HepG2 (cell line): ENCODE measurements around the gene PSMC4. TPM values are rescaled to one million over a fixed set of nuclear protein-coding genes. Genes with fewer than 3 reads are reported as not detected.

Source experiments
- CCDC6 ChIP-seq: sonication (generic); formaldehyde crosslinking; IDR thresholded peaks from 2 replicates; pipeline ENCODE4 v1.8.1; 2022; ENCODE audit warnings: mild to moderate bottlenecking, missing genetic modification reagents, moderate library complexity
- CENPX ChIP-seq: sonication (generic); formaldehyde crosslinking; IDR thresholded peaks from 2 replicates; pipeline ENCODE4 v1.9.0; 2021; ENCODE audit warnings: mild to moderate bottlenecking, missing genetic modification reagents, moderate library complexity
- ELF4 ChIP-seq: sonication (generic); formaldehyde crosslinking; IDR thresholded peaks from 2 replicates; pipeline ENCODE4 v1.5.0; 2020; ENCODE audit warnings: missing genetic modification reagents, mild to moderate bottlenecking, moderate library complexity, borderline replicate concordance
- ESRRA ChIP-seq: sonication (generic); formaldehyde crosslinking; IDR thresholded peaks from 2 replicates; pipeline ENCODE4 v1.5.1; 2020; ENCODE audit warnings: mild to moderate bottlenecking, low read depth, missing genetic modification reagents
- EZH2 ChIP-seq: conservative IDR thresholded peaks from 2 replicates; pipeline ENCODE4 v1.6.1; 2012; ENCODE audit warnings: mild to moderate bottlenecking, low read depth, low read length, moderate library complexity
- HOXA9 ChIP-seq: sonication (generic); formaldehyde crosslinking; IDR thresholded peaks from 2 replicates; pipeline ENCODE4 v1.8.1; 2022; ENCODE audit warnings: missing genetic modification reagents, mild to moderate bottlenecking, moderate library complexity, borderline replicate concordance
- KDM4B ChIP-seq: sonication (generic); formaldehyde crosslinking; IDR thresholded peaks from 2 replicates; pipeline ENCODE4 v1.4.0; 2020; ENCODE audit warnings: missing genetic modification reagents
- KLF12 ChIP-seq: sonication (generic); formaldehyde crosslinking; IDR thresholded peaks from 2 replicates; pipeline ENCODE4 v1.4.0; 2020; ENCODE audit warnings: missing genetic modification reagents, borderline replicate concordance
- KLF9 ChIP-seq: IDR thresholded peaks from 2 replicates; pipeline ENCODE4 v1.6.1; 2016; ENCODE audit warnings: low read depth
- MIER3 ChIP-seq: IDR thresholded peaks from 2 replicates; pipeline ENCODE4 v1.6.1; 2016; ENCODE audit warnings: missing compliant biosample characterization, borderline replicate concordance
- POGZ ChIP-seq: sonication (generic); formaldehyde crosslinking; IDR thresholded peaks from 2 replicates; pipeline ENCODE4 v1.4.0; 2020; ENCODE audit warnings: mild to moderate bottlenecking, missing genetic modification reagents
- POLR2AphosphoS5 ChIP-seq: IDR thresholded peaks from 2 replicates; pipeline ENCODE4 v1.6.1; 2012; ENCODE audit warnings: low read depth, low read length
- SRY ChIP-seq: sonication (generic); formaldehyde crosslinking; IDR thresholded peaks from 2 replicates; pipeline ENCODE4 v1.8.0; 2022; ENCODE audit warnings: mild to moderate bottlenecking, missing genetic modification reagents
- U2AF1 ChIP-seq: fragments of 200-400 bp; formaldehyde crosslinking; optimal IDR thresholded peaks from 2 replicates; pipeline ENCODE3; 2017; ENCODE audit warnings: mild to moderate bottlenecking, low read depth, low read length
- ZNF562 ChIP-seq: sonication (generic); formaldehyde crosslinking; IDR thresholded peaks from 2 replicates; pipeline ENCODE4 v1.8.0; 2022; ENCODE audit warnings: missing genetic modification reagents, borderline replicate concordance
- ZNF619 ChIP-seq: sonication (generic); formaldehyde crosslinking; IDR thresholded peaks from 2 replicates; pipeline ENCODE4 v1.4.0; 2020; ENCODE audit warnings: mild to moderate bottlenecking, missing genetic modification reagents
- ZNF839 ChIP-seq: sonication (generic); formaldehyde crosslinking; IDR thresholded peaks from 2 replicates; pipeline ENCODE4 v1.4.0; 2020; ENCODE audit warnings: missing genetic modification reagents, mild to moderate bottlenecking, borderline replicate concordance
- polyA plus RNA-seq, 8 experiments: library from polyadenylated mRNA; depleted of rRNA in 3 of 8; stranded (reverse) in 7 of 8; unstranded in 1 of 8; fragments of >200 nt; fragmentation: Illumina TruSeq in 4 of 8; extraction: Trizol in 4 of 8; gene quantifications; 2 replicates each; pipeline versions ENCODE4 v1.2.1 to v1.2.3, GENCODE V29; 2011 to 2016; ENCODE audit warnings: low read depth in 4 of 8, missing spikeins in 1 of 8, mixed read lengths in 1 of 8; ENCODE audit not compliant: insufficient read depth in 1 of 8
- total RNA-seq, 5 experiments: library from RNA; depleted of rRNA; stranded (reverse); fragments of >200 nt; fragmentation: Illumina TruSeq; extraction: Trizol; gene quantifications; 2 replicates each; pipeline ENCODE4 v1.2.3, GENCODE V29; 2016; ENCODE audit warnings: low read depth in 1 of 5
- TF ChIP-seq, protein P1 (sequence below): IDR thresholded peaks from 2 replicates; pipeline ENCODE4 v1.6.1; 2016; ENCODE audit warnings: mild to moderate bottlenecking
- TF ChIP-seq, protein P2 (sequence below): sonication (generic); formaldehyde crosslinking; IDR thresholded peaks from 2 replicates; pipeline ENCODE4 v1.4.0; 2020; ENCODE audit warnings: missing genetic modification reagents
- TF ChIP-seq, protein P3 (sequence below): sonication (generic); formaldehyde crosslinking; IDR thresholded peaks from 2 replicates; pipeline ENCODE4 v1.4.0; 2020; ENCODE audit warnings: missing genetic modification reagents, mild to moderate bottlenecking, borderline replicate concordance
- TF ChIP-seq, protein P4 (sequence below): sonication (generic); formaldehyde crosslinking; IDR thresholded peaks from 2 replicates; pipeline ENCODE4 v1.4.0; 2020; ENCODE audit warnings: missing genetic modification reagents
- TF ChIP-seq, protein P5 (sequence below): sonication (generic); IDR thresholded peaks from 2 replicates; pipeline ENCODE4 v1.6.1; 2016; ENCODE audit warnings: low read depth, borderline replicate concordance

PSMC4 gene
- total and polyA plus RNA-seq, 2 of the 13 experiments (the other 11 are each of a cell fraction or from before 2014, with no cell fraction given): 49.9 to 160 TPM

DNA sequence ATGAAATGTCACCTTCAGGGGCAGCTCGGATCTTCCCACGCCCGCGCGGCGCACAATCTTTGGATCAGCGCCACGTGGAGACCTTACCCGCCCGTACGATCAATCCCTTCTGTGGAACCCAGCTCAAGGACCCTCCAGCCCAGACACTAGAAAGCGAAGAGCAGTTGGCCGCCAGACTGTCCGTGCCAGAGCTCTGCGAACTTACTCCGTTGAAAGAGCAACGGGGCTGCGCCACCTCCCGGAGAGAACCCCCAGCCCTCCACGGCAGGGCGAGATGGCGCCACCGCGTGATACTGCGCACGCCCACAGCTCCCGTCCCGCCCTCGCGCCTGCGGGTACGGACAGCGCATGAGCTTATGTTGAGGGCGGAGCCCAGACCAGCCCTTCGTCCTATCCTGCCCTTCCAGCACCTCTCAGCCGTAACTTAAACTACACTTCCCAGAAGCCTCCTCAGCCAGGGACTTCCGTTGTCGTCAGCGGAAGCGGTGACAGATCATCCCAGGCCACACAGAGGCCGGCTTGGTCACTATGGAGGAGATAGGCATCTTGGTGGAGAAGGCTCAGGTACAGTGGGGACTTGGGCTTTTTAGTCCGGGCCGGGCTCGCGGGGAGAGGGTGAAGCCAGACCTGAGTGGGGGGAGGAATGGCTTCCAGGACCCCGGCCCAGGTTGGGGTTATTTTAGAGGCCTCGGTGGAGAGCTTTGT, at the start of gene PSMC4 (continued):
- TF ChIP-seq, protein P1, sequence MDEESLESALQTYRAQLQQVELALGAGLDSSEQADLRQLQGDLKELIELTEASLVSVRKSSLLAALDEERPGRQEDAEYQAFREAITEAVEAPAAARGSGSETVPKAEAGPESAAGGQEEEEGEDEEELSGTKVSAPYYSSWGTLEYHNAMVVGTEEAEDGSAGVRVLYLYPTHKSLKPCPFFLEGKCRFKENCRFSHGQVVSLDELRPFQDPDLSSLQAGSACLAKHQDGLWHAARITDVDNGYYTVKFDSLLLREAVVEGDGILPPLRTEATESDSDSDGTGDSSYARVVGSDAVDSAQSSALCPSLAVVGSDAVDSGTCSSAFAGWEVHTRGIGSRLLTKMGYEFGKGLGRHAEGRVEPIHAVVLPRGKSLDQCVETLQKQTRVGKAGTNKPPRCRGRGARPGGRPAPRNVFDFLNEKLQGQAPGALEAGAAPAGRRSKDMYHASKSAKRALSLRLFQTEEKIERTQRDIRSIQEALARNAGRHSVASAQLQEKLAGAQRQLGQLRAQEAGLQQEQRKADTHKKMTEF (CRISPR knock-in tag): peak; percentile 90
- no peak for TF ChIP-seq SRY (CRISPR knock-in tag)
- TF ChIP-seq, protein P2, sequence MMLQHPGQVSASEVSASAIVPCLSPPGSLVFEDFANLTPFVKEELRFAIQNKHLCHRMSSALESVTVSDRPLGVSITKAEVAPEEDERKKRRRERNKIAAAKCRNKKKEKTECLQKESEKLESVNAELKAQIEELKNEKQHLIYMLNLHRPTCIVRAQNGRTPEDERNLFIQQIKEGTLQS (CRISPR knock-in tag): peak; percentile 69; the same call in 1 of the 2 replicates
- peak; percentile 65; the same call in 1 of the 2 replicates for TF ChIP-seq POGZ (CRISPR knock-in tag)
- TF ChIP-seq ESRRA (CRISPR knock-in tag): peak; percentile 77; the same call in 1 of the 2 replicates
- no peak for TF ChIP-seq HOXA9 (CRISPR knock-in tag)
- peak; percentile 94 for TF ChIP-seq KDM4B (CRISPR knock-in tag)
- TF ChIP-seq, protein P3, sequence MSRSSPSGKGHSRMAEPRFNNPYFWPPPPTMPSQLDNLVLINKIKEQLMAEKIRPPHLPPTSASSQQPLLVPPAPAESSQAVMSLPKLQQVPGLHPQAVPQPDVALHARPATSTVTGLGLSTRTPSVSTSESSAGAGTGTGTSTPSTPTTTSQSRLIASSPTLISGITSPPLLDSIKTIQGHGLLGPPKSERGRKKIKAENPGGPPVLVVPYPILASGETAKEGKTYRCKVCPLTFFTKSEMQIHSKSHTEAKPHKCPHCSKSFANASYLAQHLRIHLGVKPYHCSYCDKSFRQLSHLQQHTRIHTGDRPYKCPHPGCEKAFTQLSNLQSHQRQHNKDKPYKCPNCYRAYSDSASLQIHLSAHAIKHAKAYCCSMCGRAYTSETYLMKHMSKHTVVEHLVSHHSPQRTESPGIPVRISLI (CRISPR knock-in tag): no peak; the same call in 1 of the 2 replicates
- TF ChIP-seq, protein P4, sequence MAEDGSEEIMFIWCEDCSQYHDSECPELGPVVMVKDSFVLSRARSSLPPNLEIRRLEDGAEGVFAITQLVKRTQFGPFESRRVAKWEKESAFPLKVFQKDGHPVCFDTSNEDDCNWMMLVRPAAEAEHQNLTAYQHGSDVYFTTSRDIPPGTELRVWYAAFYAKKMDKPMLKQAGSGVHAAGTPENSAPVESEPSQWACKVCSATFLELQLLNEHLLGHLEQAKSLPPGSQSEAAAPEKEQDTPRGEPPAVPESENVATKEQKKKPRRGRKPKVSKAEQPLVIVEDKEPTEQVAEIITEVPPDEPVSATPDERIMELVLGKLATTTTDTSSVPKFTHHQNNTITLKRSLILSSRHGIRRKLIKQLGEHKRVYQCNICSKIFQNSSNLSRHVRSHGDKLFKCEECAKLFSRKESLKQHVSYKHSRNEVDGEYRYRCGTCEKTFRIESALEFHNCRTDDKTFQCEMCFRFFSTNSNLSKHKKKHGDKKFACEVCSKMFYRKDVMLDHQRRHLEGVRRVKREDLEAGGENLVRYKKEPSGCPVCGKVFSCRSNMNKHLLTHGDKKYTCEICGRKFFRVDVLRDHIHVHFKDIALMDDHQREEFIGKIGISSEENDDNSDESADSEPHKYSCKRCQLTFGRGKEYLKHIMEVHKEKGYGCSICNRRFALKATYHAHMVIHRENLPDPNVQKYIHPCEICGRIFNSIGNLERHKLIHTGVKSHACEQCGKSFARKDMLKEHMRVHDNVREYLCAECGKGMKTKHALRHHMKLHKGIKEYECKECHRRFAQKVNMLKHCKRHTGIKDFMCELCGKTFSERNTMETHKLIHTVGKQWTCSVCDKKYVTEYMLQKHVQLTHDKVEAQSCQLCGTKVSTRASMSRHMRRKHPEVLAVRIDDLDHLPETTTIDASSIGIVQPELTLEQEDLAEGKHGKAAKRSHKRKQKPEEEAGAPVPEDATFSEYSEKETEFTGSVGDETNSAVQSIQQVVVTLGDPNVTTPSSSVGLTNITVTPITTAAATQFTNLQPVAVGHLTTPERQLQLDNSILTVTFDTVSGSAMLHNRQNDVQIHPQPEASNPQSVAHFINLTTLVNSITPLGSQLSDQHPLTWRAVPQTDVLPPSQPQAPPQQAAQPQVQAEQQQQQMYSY (CRISPR knock-in tag): 0 out of 2 replicates have a peak, but pooled peaks have one; percentile 35
- no peak for TF ChIP-seq ZNF562 (CRISPR knock-in tag)
- peak; percentile 80; the same call in 1 of the 2 replicates for TF ChIP-seq ZNF839 (CRISPR knock-in tag)
- peak; percentile 93 for TF ChIP-seq KLF9 (CRISPR knock-in tag)
- peak; percentile 96 for TF ChIP-seq MIER3 (CRISPR knock-in tag)
- no peak for TF ChIP-seq ELF4
- TF ChIP-seq EZH2: no peak
- TF ChIP-seq CENPX (CRISPR knock-in tag): no peak
- TF ChIP-seq, protein P5, sequence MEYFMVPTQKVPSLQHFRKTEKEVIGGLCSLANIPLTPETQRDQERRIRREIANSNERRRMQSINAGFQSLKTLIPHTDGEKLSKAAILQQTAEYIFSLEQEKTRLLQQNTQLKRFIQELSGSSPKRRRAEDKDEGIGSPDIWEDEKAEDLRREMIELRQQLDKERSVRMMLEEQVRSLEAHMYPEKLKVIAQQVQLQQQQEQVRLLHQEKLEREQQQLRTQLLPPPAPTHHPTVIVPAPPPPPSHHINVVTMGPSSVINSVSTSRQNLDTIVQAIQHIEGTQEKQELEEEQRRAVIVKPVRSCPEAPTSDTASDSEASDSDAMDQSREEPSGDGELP: peak; percentile 54; the same call in 1 of the 2 replicates
- TF ChIP-seq U2AF1: no peak
- TF ChIP-seq CCDC6: peak; percentile 75; the same call in 1 of the 2 replicates
- TF ChIP-seq KLF12 (CRISPR knock-in tag): peak; percentile 93
- TF ChIP-seq POLR2AphosphoS5: peak; percentile 83
- peak; percentile 99 for TF ChIP-seq ZNF619 (CRISPR knock-in tag)
